Measurements from ENCODE around the gene LAYN. TPM values are rescaled to one million over a fixed set of nuclear protein-coding genes. Genes with fewer than 3 reads are reported as not detected.

The LAYN gene
- total and polyA plus RNA-seq, 2 donors (not counting 3 experiments of a cell fraction or from before 2014, with no cell fraction given), result 0.92 to 2.2 TPM

GRCh38 chr11:111549869-111550203, 9.3 kb downstream of the LAYN start:
- Histone ChIP-seq H3K9me1 (replicated peaks; ENCODE audit: control insufficient read depth, extremely low read depth, insufficient read depth, low read length) (no peaks in the 10 kb centered on the region), H2AFZ (ENCODE audit: low read depth, low read length) (no peak overlapping the region), H4K20me1 (replicated peaks; ENCODE audit: control insufficient read depth, extremely low read depth, insufficient read depth, low read length) (no peaks in the 10 kb centered on the region), H3K9me3 (replicated peaks; ENCODE audit: control insufficient read depth, insufficient read depth, low read length) (no peaks in the 10 kb centered on the region), H3K9ac (replicated peaks; ENCODE audit: extremely low read depth, insufficient read depth, low read length) (no peak overlapping the region), H3K4me3 (replicated peaks in 1 of 3; ENCODE audit: insufficient read depth in 1 of 3, low read depth in 1 of 3, low read length in 3 of 3) (no peak overlapping the region), H3K36me3 (ENCODE audit: control insufficient read depth in 2 of 2, extremely low read depth in 1 of 2, insufficient read depth in 2 of 2, low read length in 2 of 2) (no peaks in the 10 kb centered on the region), H3K27me3 (ENCODE audit: control insufficient read depth in 2 of 2, insufficient read depth in 2 of 2, low read length in 2 of 2) (peaks cover 15 to 22% of the 10 kb centered on the region in 2 experiments), H3K4me1 (ENCODE audit: control insufficient read depth, extremely low read depth, insufficient read depth, low read length) (no peaks in the 10 kb centered on the region), H3K27ac (ENCODE audit: insufficient read depth, low read depth, low read length) (no peak overlapping the region), H3K79me2 (ENCODE audit: control insufficient read depth, insufficient read depth, low read length) (no peaks in the 10 kb centered on the region), H3K4me2 (ENCODE audit: insufficient read depth, low read length) (no peak overlapping the region)
- TF ChIP-seq MAX (IDR thresholded peaks at IDR 0.05; ENCODE audit: insufficient read depth, insufficient read length) (no peak), GATA2 (IDR thresholded peaks at IDR 0.05; ENCODE audit: insufficient read depth, insufficient read length, low read depth, low read length) (no peak), FOS (IDR thresholded peaks at IDR 0.05; ENCODE audit: borderline replicate concordance, insufficient read depth, low read length) (no peak), POLR2A (IDR thresholded peaks at IDR 0.05; ENCODE audit: low read depth, low read length) (no peak), MYC (IDR thresholded peaks at IDR 0.05; ENCODE audit: low read depth, low read length) (no peak), POLR2AphosphoS5 (IDR thresholded peaks at IDR 0.05; ENCODE audit: insufficient read depth, low read depth, low read length) (no peak), JUN (IDR thresholded peaks at IDR 0.05; ENCODE audit: borderline replicate concordance, insufficient read depth, insufficient read length, low read depth) (no peak), EZH2 (IDR thresholded peaks at IDR 0.05; ENCODE audit: borderline replicate concordance, low read depth, low read length, severe bottlenecking) (no peak), CTCF (IDR thresholded peaks at IDR 0.05; ENCODE audit: extremely low read depth in 1 of 2, insufficient read depth in 1 of 2, low read depth in 1 of 2, low read length in 2 of 2) (no peak)
- dilution Hi-C loops (cut with MboI; ENCODE audit: extremely low pct_ligation_motif_present, low sequenced_read_pairs), result no loop called here
- POLR2A ChIA-PET, result no interaction called here
- CTCF ChIA-PET, result interaction anchor here (3.3 kb wide), 1 partner anchor 12 kb away, joined by 15 read pairs; no protein-coding TSS in a partner anchor
- no TSS peak for BruUV-seq (replicated peaks)
- intact Hi-C loops (cut with micrococcal nuclease), result no loop called here
- DNase-seq (ENCODE audit: low read depth, low spot score) (no peak), FAIRE-seq (no peak)
